ENCODE measurements around the gene MILR1. TPM values are rescaled to one million over a fixed set of nuclear protein-coding genes. Genes with fewer than 3 reads are reported as not detected.

The MILR1 gene
- total and polyA plus RNA-seq, 2 experiments from 2014 or later = 0.39 TPM; not detected in 1

DNA sequence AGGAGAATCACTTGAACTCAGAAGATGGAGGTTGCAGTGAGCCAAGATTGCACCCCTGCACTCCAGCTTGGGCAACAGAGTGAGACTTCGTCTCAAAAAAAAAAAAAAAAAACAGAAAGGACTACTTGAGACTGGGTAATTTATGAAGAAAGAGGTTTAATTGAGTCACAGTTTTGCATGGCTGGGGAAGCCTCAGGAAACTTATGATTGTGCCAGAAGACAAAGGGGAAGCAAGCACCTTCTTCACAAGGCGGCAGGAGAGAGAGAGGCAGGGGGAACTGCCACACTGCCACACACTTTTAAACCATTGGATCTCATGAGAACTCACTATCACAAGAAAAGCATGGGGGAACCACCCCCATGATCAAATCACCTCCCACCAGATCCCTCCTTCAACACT is 9.0 kb upstream of the MILR1 start (continued):
- no peak for TF ChIP-seq ZNF462 (CRISPR knock-in tag; IDR thresholded peaks at IDR 0.05)

DNA sequence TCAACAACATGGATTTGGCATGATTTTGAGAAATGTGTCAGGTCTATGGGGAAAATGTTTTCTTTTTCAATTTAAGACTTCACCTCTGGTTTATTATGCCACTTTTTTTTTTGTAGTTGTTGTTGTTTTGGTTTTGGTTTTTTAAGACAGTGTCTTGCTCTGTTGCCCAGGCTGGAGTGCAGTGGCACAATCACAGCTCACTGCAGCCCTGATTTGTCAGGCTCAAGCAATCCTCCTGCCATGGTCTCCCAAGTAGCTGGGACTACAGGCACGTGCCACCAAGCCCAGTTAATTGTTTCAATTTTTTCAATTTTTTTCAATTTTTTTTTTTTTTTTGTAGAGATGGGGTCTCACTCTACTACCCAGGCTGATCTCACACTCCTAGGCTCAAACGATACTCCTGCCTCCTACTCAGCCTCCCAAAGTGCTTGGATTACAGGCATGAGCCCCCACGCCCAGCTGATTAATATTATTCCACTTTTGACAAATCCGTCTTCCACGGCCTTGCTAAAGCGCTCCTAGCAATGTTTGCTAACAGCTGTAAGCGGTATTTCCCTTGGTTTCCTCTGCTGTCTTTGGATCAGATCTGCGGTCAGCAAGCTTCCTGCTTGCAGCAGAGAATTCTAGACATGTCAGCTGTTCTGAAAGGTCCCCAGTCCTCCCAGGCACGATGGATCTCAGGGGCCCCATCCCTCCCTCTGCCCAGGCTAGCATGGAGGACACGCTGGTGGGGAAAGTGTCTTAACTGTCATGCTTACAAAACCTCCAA is 7.0 kb upstream of the MILR1 start:
- ATAC-seq = no peak
- H3K4me3 ChIP-seq = no peak overlapping the region
- DNase-seq (ENCODE audit: low spot score) = no peak
- H3K4me2 ChIP-seq = no peak overlapping the region
- Mint-ChIP-seq H3K36me3 (ENCODE audit: low read depth) (peaks cover 32% of the 10 kb centered on the region), H3K4me1 (peaks cover 3% of the 10 kb centered on the region; the same call in 2 of the 3 replicates), H3K27ac (no peak overlapping the region), H3K4me3 (no peak overlapping the region), H3K27me3 (ENCODE audit: insufficient read depth, low read depth, poor library complexity) (peaks cover 10% of the 10 kb centered on the region), H3K9me3 (peaks cover 41% of the 10 kb centered on the region)
- no peaks in the 10 kb centered on the region for H3K79me2 ChIP-seq (replicated peaks; ENCODE audit: insufficient read depth)
- no peaks in the 10 kb centered on the region for H3F3A ChIP-seq (replicated peaks; ENCODE audit: low read depth)
- no peaks in the 10 kb centered on the region for H3K9me2 ChIP-seq (ENCODE audit: insufficient read depth)
- no peaks in the 10 kb centered on the region for H3K27me3 ChIP-seq (ENCODE audit: insufficient read depth)
- no peaks in the 10 kb centered on the region for H3K4me1 ChIP-seq (ENCODE audit: insufficient read depth)
- H2AFZ ChIP-seq = no peak overlapping the region
- H3K27ac ChIP-seq (ENCODE audit: low read depth) = no peak overlapping the region
- no peaks in the 10 kb centered on the region for H4K20me1 ChIP-seq (replicated peaks; ENCODE audit: insufficient read depth)
- peaks cover 3% of the 10 kb centered on the region; the same call in 1 of the 2 replicates for H3K36me3 ChIP-seq (ENCODE audit: insufficient read depth)
- no peak for TF ChIP-seq EZH2phosphoT487 (IDR thresholded peaks at IDR 0.05; ENCODE audit: unreplicated experiment)
- no peak for TF ChIP-seq POLR2AphosphoS5 (IDR thresholded peaks at IDR 0.05; ENCODE audit: low read depth)
- TF ChIP-seq NANOG (IDR thresholded peaks at IDR 0.05; ENCODE audit: borderline replicate concordance) = no peak
- no peak for TF ChIP-seq STAT1 (IDR thresholded peaks at IDR 0.05; ENCODE audit: unreplicated experiment)
- TF ChIP-seq, protein P1, sequence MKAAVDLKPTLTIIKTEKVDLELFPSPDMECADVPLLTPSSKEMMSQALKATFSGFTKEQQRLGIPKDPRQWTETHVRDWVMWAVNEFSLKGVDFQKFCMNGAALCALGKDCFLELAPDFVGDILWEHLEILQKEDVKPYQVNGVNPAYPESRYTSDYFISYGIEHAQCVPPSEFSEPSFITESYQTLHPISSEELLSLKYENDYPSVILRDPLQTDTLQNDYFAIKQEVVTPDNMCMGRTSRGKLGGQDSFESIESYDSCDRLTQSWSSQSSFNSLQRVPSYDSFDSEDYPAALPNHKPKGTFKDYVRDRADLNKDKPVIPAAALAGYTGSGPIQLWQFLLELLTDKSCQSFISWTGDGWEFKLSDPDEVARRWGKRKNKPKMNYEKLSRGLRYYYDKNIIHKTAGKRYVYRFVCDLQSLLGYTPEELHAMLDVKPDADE (IDR thresholded peaks at IDR 0.05) = no peak
- no peak for TF ChIP-seq EZH2 (IDR thresholded peaks at IDR 0.05; ENCODE audit: low read depth, unreplicated experiment)
- no peak for TF ChIP-seq CREB1 (CRISPR knock-in tag; IDR thresholded peaks at IDR 0.05; ENCODE audit: low read depth)
- TF ChIP-seq ZNF114 (CRISPR knock-in tag; IDR thresholded peaks at IDR 0.05) = no peak
- no peak for TF ChIP-seq CTCF (conservative IDR thresholded peaks at IDR 0.05; ENCODE audit: low read depth in 2 of 2)
